GM23338 (cell line): ENCODE data around the gene EPS8. TPM values are rescaled to one million over a fixed set of nuclear protein-coding genes. Genes with fewer than 3 reads are reported as not detected.

Source experiments
- ATAC-seq: fragments of 200-7000 bp; cut with Tn5 transposase; 3 replicates; pipeline ENCODE4 v1.9.1; 2020
- DNase-seq: peaks from one replicate; pipeline ENCODE4 v3.0.0-alpha.2; 2015; ENCODE audit warnings: low spot score
- H2AFZ ChIP-seq: fragments of 200-600 bp; sonication (generic); 2 replicates; pipeline ENCODE4 v1.8.0; 2016; ENCODE audit warnings: antibody characterized with exemption, mild to moderate bottlenecking, moderate library complexity
- H3F3A ChIP-seq: fragments of 200-600 bp; sonication (generic); replicated peaks from 2 replicates; pipeline ENCODE4 v1.8.0; 2017; ENCODE audit warnings: antibody characterized with exemption, mixed run types, low read depth
- H3K27ac ChIP-seq: fragments of 200-600 bp; sonication (generic); 2 replicates; pipeline ENCODE4 v1.6.1; 2016; ENCODE audit warnings: low read depth
- H3K27me3 ChIP-seq: fragments of 200-600 bp; sonication (generic); 2 replicates; pipeline ENCODE4 v1.8.0; 2016; ENCODE audit warnings: mild to moderate bottlenecking, mixed run types, moderate library complexity; ENCODE audit not compliant: insufficient read depth
- H3K36me3 ChIP-seq: fragments of 200-600 bp; sonication (generic); 2 replicates; pipeline ENCODE4 v1.8.0; 2016; ENCODE audit warnings: mild to moderate bottlenecking; ENCODE audit not compliant: insufficient read depth
- H3K4me1 ChIP-seq: fragments of 200-600 bp; sonication (generic); 2 replicates; pipeline ENCODE4 v1.8.0; 2016; ENCODE audit warnings: mild to moderate bottlenecking, moderate library complexity; ENCODE audit not compliant: insufficient read depth
- H3K4me2 ChIP-seq: fragments of 200-600 bp; sonication (generic); 2 replicates; pipeline ENCODE4 v1.7.1; 2017; ENCODE audit warnings: mixed run types
- H3K4me3 ChIP-seq: fragments of 200-600 bp; sonication (generic); 2 replicates; pipeline ENCODE4 v1.6.1; 2016; ENCODE audit warnings: mixed run types
- H3K79me2 ChIP-seq: fragments of 200-600 bp; sonication (generic); replicated peaks from 2 replicates; pipeline ENCODE4 v1.8.0; 2017; ENCODE audit warnings: mild to moderate bottlenecking; ENCODE audit not compliant: insufficient read depth
- H3K9me2 ChIP-seq: fragments of 200-600 bp; sonication (generic); 2 replicates; pipeline ENCODE4 v1.8.0; 2017; ENCODE audit not compliant: insufficient read depth
- H4K20me1 ChIP-seq: fragments of 200-600 bp; sonication (generic); replicated peaks from 2 replicates; pipeline ENCODE4 v1.8.0; 2017; ENCODE audit warnings: mild to moderate bottlenecking; ENCODE audit not compliant: insufficient read depth
- H3K27ac Mint-ChIP-seq: 2 replicates; pipeline ENCODE4 v1.8.0; 2020; ENCODE audit warnings: inconsistent platforms, mild to moderate bottlenecking, moderate library complexity, mixed read lengths
- H3K27me3 Mint-ChIP-seq: 3 replicates; pipeline ENCODE4 v1.8.0; 2022; ENCODE audit warnings: low read depth, mild to moderate bottlenecking, moderate library complexity, mixed read lengths, inconsistent platforms; ENCODE audit not compliant: insufficient read depth, poor library complexity
- H3K36me3 Mint-ChIP-seq: 3 replicates; pipeline ENCODE4 v1.8.0; 2021; ENCODE audit warnings: low read depth, mild to moderate bottlenecking, inconsistent platforms, moderate library complexity, mixed read lengths
- H3K4me1 Mint-ChIP-seq: 3 replicates; pipeline ENCODE4 v1.8.0; 2020; ENCODE audit warnings: mild to moderate bottlenecking, inconsistent platforms, mixed read lengths
- H3K4me3 Mint-ChIP-seq: 3 replicates; pipeline ENCODE4 v1.8.0; 2021; ENCODE audit warnings: moderate library complexity, mild to moderate bottlenecking, inconsistent platforms, mixed read lengths
- H3K9me3 Mint-ChIP-seq: 3 replicates; pipeline ENCODE4 v1.8.0; 2020; ENCODE audit warnings: moderate library complexity, mild to moderate bottlenecking, inconsistent platforms, mixed read lengths
- EZH2 ChIP-seq: fragments of 200-600 bp; sonication (generic); IDR thresholded peaks from one replicate; pipeline ENCODE4 v1.8.0; 2017; ENCODE audit warnings: antibody characterized with exemption, mild to moderate bottlenecking, low read depth; ENCODE audit not compliant: unreplicated experiment
- EZH2phosphoT487 ChIP-seq: fragments of 200-600 bp; sonication (generic); IDR thresholded peaks from one replicate; pipeline ENCODE4 v1.8.1; 2018; ENCODE audit warnings: antibody characterized with exemption; ENCODE audit not compliant: unreplicated experiment
- STAT1 ChIP-seq: IDR thresholded peaks from one replicate; pipeline ENCODE4 v1.6.1; 2016; ENCODE audit warnings: antibody characterized with exemption; ENCODE audit not compliant: unreplicated experiment
- ZNF114 ChIP-seq: fragments of 250-450 bp; sonication (Bioruptor Pico); IDR thresholded peaks from 2 replicates; pipeline ENCODE4 v1.5.0; 2020; ENCODE audit warnings: mild to moderate bottlenecking, moderate library complexity
- ZNF331 ChIP-seq: fragments of 250-450 bp; sonication (Bioruptor Pico); IDR thresholded peaks from 2 replicates; pipeline ENCODE4 v1.5.0; 2020; ENCODE audit warnings: low read depth, mild to moderate bottlenecking, moderate library complexity
- polyA plus RNA-seq: library from polyadenylated mRNA; unstranded; fragments of >200 nt; fragmentation: Nextera tagmentation; extraction: Ambion mirVana; gene quantifications from 2 replicates; pipeline ENCODE4 v1.2.1, GENCODE V29; 2016
- total RNA-seq: library from RNA; depleted of rRNA; stranded (reverse); fragments of >200 nt; shearing (Covaris generic); gene quantifications from 2 replicates; pipeline ENCODE4 v1.2.3, GENCODE V29; 2014
- TF ChIP-seq, protein P1 (sequence below): IDR thresholded peaks from one replicate; pipeline ENCODE4 v1.6.1; 2018; ENCODE audit warnings: antibody characterized with exemption; ENCODE audit not compliant: unreplicated experiment
- TF ChIP-seq, protein P2 (sequence below): IDR thresholded peaks from 2 replicates; pipeline ENCODE4 v1.6.1; 2016; ENCODE audit warnings: antibody characterized with exemption

Gene EPS8
- total and polyA plus RNA-seq, 2 experiments from 2014 or later, result 3.5 to 5.4 TPM

DNA sequence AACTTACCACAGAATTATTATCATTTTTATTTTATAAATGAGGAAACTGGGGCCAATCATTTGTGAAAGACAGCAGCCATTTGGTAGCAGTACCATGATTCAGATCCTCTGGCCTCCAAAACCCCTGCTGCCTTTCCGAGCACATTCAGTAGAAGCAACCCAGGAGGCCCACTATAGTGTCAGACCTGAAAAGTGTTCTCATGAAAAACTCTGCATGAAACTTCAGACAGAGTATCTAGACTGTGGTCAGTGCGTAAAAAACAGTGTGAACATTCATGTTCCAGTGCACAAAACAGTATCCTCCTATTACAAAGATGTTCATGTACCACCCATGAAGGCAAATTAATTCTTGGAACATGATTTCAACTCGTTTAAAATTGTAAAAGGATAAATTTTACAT lies 112.0 kb downstream of the EPS8 start:
- peak overlapping the region; percentile 67; the same call in 1 of the 2 replicates for H3K27ac Mint-ChIP-seq
- Histone ChIP-seq H2AFZ (no peak overlapping the region), H3K4me1 (no peaks in the 10 kb centered on the region), H3K4me3 (no peak overlapping the region), H4K20me1 (no peaks in the 10 kb centered on the region), H3K27ac (no peak overlapping the region), H3K4me2 (no peak overlapping the region), H3F3A (no peaks in the 10 kb centered on the region), H3K9me2 (no peaks in the 10 kb centered on the region), H3K79me2 (no peaks in the 10 kb centered on the region), H3K36me3 (no peaks in the 10 kb centered on the region), H3K27me3 (no peaks in the 10 kb centered on the region)
- H3K9me3 Mint-ChIP-seq, result no peaks in the 10 kb centered on the region
- H3K4me3 Mint-ChIP-seq, result no peak overlapping the region
- DNase-seq (peak; percentile 30), ATAC-seq (peak; percentile 57; the same call in 2 of the 3 replicates)
- no peaks in the 10 kb centered on the region for H3K36me3 Mint-ChIP-seq
- no peak for TF ChIP-seq ZNF114
- TF ChIP-seq ZNF331 (CRISPR knock-in tag), result no peak
- TF ChIP-seq, protein P1, sequence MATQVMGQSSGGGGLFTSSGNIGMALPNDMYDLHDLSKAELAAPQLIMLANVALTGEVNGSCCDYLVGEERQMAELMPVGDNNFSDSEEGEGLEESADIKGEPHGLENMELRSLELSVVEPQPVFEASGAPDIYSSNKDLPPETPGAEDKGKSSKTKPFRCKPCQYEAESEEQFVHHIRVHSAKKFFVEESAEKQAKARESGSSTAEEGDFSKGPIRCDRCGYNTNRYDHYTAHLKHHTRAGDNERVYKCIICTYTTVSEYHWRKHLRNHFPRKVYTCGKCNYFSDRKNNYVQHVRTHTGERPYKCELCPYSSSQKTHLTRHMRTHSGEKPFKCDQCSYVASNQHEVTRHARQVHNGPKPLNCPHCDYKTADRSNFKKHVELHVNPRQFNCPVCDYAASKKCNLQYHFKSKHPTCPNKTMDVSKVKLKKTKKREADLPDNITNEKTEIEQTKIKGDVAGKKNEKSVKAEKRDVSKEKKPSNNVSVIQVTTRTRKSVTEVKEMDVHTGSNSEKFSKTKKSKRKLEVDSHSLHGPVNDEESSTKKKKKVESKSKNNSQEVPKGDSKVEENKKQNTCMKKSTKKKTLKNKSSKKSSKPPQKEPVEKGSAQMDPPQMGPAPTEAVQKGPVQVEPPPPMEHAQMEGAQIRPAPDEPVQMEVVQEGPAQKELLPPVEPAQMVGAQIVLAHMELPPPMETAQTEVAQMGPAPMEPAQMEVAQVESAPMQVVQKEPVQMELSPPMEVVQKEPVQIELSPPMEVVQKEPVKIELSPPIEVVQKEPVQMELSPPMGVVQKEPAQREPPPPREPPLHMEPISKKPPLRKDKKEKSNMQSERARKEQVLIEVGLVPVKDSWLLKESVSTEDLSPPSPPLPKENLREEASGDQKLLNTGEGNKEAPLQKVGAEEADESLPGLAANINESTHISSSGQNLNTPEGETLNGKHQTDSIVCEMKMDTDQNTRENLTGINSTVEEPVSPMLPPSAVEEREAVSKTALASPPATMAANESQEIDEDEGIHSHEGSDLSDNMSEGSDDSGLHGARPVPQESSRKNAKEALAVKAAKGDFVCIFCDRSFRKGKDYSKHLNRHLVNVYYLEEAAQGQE, result no peak
- peaks cover 3% of the 10 kb centered on the region; the same call in 2 of the 3 replicates for H3K4me1 Mint-ChIP-seq
- H3K27me3 Mint-ChIP-seq, result no peaks in the 10 kb centered on the region

DNA sequence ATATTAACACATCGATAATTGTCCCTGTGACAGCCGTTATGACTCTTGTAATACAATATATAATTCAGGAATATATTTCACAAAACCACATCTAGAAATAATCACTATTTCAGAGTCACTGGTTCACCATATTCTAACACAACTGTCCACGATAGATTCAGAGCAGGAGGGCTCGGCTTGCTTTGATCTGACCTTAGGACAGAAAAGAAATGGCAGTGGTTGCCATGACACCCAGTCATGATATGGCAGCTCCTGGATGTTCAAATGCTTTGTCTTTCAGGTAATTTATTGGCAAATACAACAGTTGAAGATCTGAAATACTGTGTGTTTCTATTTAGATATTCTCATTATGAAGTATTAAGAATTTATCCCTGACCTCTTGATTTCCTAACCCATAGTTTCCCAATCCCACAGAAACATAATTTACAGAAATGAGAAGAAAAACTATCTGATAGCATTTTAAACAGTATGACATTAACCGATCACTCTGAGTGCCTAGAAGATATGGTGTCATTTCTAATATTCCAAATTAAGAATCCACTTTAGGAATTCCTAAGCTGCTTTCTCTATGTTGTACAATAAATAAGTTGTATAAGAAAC lies 116.4 kb downstream of the EPS8 start:
- Mint-ChIP-seq H3K4me1 (peaks cover 3% of the 10 kb centered on the region; the same call in 2 of the 3 replicates), H3K27me3 (no peaks in the 10 kb centered on the region), H3K9me3 (no peaks in the 10 kb centered on the region), H3K27ac (no peak overlapping the region), H3K4me3 (no peak overlapping the region), H3K36me3 (no peaks in the 10 kb centered on the region)
- ATAC-seq (no peak), DNase-seq (peak; percentile 23)
- no peaks in the 10 kb centered on the region for H3K9me2 ChIP-seq
- no peaks in the 10 kb centered on the region for H3K36me3 ChIP-seq
- no peak overlapping the region for H2AFZ ChIP-seq
- H3F3A ChIP-seq, result no peaks in the 10 kb centered on the region
- H3K4me1 ChIP-seq, result no peaks in the 10 kb centered on the region
- H3K4me3 ChIP-seq, result no peak overlapping the region
- no peaks in the 10 kb centered on the region for H3K27me3 ChIP-seq
- TF ChIP-seq STAT1, result no peak
- TF ChIP-seq, protein P2, sequence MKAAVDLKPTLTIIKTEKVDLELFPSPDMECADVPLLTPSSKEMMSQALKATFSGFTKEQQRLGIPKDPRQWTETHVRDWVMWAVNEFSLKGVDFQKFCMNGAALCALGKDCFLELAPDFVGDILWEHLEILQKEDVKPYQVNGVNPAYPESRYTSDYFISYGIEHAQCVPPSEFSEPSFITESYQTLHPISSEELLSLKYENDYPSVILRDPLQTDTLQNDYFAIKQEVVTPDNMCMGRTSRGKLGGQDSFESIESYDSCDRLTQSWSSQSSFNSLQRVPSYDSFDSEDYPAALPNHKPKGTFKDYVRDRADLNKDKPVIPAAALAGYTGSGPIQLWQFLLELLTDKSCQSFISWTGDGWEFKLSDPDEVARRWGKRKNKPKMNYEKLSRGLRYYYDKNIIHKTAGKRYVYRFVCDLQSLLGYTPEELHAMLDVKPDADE, result no peak
- no peak for TF ChIP-seq EZH2
- no peak for TF ChIP-seq EZH2phosphoT487
- H3K4me2 ChIP-seq, result no peak overlapping the region
- no peak overlapping the region for H3K27ac ChIP-seq
- H3K79me2 ChIP-seq, result no peaks in the 10 kb centered on the region
- H4K20me1 ChIP-seq, result no peaks in the 10 kb centered on the region
